Breast epithelium (tissue), 3 donors: ENCODE results near the gene MSRB1.

Experiments used
- CTCF ChIP-seq, 3 donors: fragments of 450-650 bp; IDR thresholded peaks; one replicate each; pipeline ENCODE4 v1.5.1; 2016 to 2017; ENCODE audit warnings: antibody characterized with exemption in 3 of 3, mild to moderate bottlenecking in 3 of 3, moderate library complexity in 3 of 3
- POLR2A ChIP-seq: fragments of 450-650 bp; IDR thresholded peaks from one replicate; pipeline ENCODE4 v1.6.1; 2016; ENCODE audit warnings: antibody characterized with exemption, mild to moderate bottlenecking, moderate library complexity
- POLR2AphosphoS5 ChIP-seq, 3 donors: sonication (generic); formaldehyde crosslinking; IDR thresholded peaks; one replicate each; pipeline ENCODE4 v1.6.1; 2017; ENCODE audit warnings: antibody characterized with exemption in 3 of 3

GRCh38 chr16:1932050-1933028 lies 10.7 kb downstream of the MSRB1 start:
- no peak for TF ChIP-seq POLR2A
- TF ChIP-seq CTCF (IDR thresholded peaks at IDR 0.05): no peak
- TF ChIP-seq POLR2AphosphoS5 (IDR thresholded peaks at IDR 0.05): no peak
